IPS-NIHi11 (cell line): Measurements from ENCODE around the gene TTK.

Experiments used
- DNase-seq: peaks from one replicate; pipeline ENCODE4 v3.0.0; 2012; ENCODE audit warnings: mixed read lengths, low spot score

Gene TTK

GRCh38 chr6:80004173-80005072 lies at the start of gene TTK:
Gene TTK (plus strand): TSS chr6:80004649. CDS start chr6:80005844, 1,195 bp downstream.
- peak; percentile 94 for DNase-seq

- DNase-seq = no peak
These were observed 49.6 kb upstream of the TTK start for GRCh38 chr6:79954849-79955248.

DNA sequence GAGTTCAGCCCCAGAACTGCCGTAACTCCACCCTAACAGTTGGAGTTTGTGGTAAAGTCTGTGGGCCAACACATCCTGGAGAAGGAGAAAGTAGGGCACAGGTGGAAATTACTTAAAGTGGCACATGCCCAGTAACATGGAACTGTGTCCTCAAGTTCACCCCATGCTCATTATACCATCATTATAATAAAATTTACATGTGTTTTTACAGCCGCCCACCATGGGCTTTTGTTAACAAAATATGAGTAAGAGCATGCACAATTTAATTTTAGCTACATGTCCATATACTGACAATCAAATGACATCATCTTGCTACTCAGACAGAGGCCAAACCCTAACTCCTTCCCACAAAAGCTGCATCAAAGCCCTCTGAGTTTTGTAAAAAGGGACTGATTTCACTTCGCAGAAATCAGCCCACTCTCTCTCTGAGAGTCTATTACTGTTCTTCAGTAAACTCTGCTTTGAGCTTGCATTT lies 39.8 kb upstream of the TTK start:
- no peak for DNase-seq

- DNase-seq = no peak
These were observed 37.3 kb upstream of the TTK start for GRCh38 chr6:79967178-79967577.

GRCh38 chr6:79969784-79970183 lies 34.7 kb upstream of the TTK start:
- no peak for DNase-seq

GRCh38 chr6:79971193-79971592 lies 33.3 kb upstream of the TTK start:
- DNase-seq = no peak

DNA sequence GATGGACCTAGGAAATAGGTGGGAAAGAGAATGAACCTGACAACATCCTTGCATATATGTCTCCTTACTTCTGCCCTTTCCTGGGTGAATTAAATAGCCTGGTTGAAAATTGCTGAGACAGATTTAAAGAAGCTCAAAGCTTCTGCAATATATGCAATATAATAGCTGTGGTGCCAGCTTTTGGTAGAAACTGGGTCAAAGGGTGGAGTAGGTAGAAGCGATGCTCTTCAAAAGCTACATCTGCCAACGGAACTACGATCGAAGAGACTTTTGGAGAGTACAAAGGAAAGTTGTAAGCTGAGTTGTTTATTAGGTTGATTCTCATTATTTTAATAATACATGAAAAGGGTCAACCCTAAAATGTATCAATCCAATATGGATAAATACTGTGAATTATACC lies 22.8 kb upstream of the TTK start:
- no peak for DNase-seq

DNA sequence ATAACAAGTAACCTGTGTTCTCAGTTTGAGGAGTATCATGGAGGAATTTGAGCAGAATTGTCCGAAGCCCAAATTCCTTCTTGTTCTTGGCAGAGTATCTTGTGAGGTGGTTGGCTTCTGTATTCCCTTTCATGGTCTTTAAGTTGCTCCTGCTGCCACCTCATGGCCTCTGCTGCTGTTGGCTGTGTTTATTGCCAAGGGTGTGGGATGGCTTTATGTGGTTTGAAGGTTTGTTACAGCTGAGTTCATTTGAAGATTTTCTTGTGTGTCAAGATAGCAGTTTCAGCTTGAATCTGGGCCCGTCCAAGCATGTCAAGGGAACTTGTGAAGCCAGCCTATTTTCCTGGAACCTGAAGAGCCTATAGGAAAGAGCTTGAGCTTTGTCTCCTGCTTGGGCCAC lies 20.2 kb upstream of the TTK start:
- DNase-seq = peak; percentile 34

DNA sequence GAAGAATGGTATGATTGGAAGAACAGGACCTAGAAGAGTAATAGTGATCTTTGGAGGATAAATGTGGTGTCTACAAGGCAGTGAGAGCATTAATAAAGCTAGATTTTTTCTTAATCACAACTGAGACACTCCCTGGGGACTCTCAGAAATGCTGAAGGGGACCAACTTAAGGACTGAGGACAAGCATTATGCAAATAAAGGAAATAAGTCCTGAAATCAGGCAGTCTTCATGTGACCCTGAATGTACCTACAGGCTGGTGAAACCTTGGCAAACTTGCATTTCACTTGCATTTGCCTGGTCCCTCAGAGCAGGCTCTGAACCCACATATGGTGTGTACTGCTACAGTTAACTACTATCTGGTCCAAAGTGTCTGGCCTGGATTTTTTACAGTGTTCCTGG lies 19.3 kb upstream of the TTK start:
- no peak for DNase-seq

GRCh38 chr6:79989641-79990040 lies 14.8 kb upstream of the TTK start:
- DNase-seq = no peak

GRCh38 chr6:79993012-79993910 lies 11.2 kb upstream of the TTK start:
- DNase-seq = peak; percentile 5

GRCh38 chr6:79993911-79994309 lies 10.5 kb upstream of the TTK start:
- DNase-seq = no peak

- no peak for DNase-seq
These were observed 6.7 kb upstream of the TTK start for GRCh38 chr6:79997728-79998127.

- no peak for DNase-seq
These were observed 3.1 kb upstream of the TTK start for GRCh38 chr6:80001337-80001736.

DNA sequence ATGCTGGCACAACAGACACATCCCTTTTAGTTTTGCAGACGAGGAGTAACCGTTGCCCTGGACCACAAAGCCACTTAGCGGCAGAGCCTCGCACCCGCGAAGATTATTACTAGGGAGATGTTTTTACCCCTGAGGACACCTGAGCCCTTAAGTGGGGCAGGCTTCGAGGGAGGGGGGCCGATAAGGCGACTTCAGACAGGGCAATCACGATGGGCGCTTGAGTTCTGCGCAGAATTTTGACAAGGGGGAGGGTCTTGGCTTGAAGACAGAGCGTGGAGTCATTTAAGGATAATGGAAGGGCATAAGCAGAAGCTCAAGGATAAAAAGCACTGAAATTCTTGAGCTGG lies 650 bp upstream of the TTK start:
- no peak for DNase-seq

GRCh38 chr6:80005406-80005805 lies 957 bp downstream of the TTK start:
- DNase-seq = no peak

- DNase-seq = no peak
These were observed 2.1 kb downstream of the TTK start for GRCh38 chr6:80006541-80006940.

DNA sequence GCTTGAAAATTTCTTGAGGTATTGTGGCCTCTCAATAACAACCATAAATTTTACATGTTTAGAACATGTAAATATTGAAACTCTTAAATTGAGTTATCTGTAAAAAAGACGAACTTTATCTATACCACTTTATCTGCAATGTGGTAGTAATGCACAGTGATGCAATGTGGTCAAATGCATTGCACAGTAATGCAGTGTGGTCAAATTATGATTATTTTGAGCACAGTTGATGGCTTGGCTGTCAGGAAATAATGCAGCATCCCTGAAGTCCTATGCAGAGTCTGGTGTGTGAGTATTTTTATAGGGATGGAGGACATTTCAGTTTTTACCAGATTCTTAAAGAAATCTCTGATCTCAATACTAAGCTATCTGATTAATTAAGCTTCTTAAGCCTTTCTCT lies 5.1 kb downstream of the TTK start:
- no peak for DNase-seq

DNA sequence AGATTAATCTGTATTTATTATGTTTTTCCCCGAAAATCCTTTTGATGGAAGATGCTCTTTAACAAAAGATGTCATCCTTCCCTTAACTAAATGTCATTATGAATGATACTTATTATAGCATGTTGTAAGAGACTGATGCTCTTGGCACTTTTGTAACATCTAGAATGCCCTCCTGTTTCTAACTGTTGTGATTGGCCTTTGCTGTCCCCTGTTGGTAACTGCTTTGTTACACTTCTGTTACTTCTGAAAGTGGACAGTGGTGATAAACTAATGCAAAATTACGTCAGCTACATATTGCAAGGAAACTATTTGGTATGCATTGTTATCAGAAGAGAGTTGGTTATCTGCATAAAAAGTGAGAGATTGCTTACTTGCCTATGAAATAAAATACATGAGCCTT lies 5.8 kb downstream of the TTK start:
- DNase-seq = no peak

DNA sequence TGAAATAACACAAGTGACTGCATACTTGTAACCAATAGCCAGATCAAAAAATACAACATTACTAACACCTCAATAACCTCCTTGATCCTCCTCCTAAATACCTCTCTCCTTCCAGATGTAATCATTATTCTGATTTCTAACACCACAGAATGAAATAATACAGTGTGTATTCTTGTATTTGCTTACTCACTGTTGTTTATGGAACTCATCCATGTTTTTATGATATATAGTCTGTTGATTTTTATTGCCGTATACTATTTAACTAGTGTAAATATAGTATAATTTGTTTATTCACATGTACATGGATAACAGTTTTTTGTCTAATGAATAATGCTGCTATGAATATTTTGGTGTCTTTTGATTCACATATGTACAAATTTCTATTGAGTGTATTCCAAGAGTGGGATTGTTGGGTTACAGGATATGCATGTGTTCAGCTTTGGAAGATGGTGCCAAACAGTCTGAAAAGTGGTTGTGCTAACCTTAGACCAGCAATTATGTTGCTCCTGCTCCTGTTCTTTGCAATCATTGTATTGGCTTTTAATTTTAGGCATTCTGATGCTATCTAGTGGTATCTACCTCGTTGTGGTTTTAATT lies 11.5 kb downstream of the TTK start:
- no peak for DNase-seq

DNA sequence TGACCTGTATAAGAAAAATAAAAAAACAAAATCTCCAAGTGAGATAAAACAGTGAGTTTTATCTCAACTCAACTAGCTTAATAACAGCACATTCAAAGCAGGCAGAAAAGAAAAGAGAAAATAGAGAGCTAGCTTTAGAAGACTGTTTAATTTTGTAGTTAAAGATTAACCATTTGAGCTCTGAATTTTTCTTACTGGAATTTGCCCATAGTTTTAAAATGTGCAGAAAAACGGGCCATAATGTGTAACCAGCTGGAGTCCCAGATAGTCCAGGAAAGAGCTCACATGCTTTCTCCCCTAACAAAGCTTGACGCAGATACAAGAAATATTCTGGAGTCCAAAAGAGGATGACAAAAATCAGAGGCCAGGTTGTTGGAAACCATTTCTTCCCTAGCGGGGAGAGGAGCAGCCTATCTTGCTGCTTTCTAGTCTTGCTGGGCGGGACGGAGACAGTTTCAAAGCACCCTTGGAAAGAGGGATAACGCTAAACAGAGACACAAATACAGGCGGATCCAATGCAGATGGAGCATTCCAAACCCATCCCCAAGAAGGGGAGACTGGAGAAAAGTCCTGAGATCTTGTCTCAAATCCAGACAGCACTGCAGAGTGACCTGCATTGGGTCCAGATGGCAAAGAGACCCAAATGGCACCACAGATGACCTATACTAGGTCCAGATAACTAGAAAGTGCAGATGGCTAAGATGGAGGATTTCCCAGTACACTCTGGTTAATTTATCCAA lies 16.1 kb downstream of the TTK start:
- DNase-seq = no peak

GRCh38 chr6:80021131-80021530 lies 16.7 kb downstream of the TTK start:
- no peak for DNase-seq
